Spleen (tissue), 11 donors: ENCODE results near the gene SPATA3. TPM values are rescaled to one million over a fixed set of nuclear protein-coding genes. Genes with fewer than 3 reads are reported as not detected.
"Not testable (repeated sequence)": the region's sequence is repeated elsewhere in the genome, so short reads cannot be mapped to it uniquely, and the experiment has no call there.

Source experiments
- DNase-seq: peaks from one replicate; pipeline ENCODE4 v3.0.0-alpha.2; 2020
- H3K27ac ChIP-seq, 8 donors: fragments of 200-600 bp; sonication (generic) in 7 of 8; 1 replicate in 4 of 8; 2 replicates in 4 of 8; pipeline versions ENCODE4 v1.5.0 to v1.8.0; 2016 to 2021; ENCODE audit warnings: inconsistent platforms in 4 of 8, mild to moderate bottlenecking in 4 of 8, moderate library complexity in 1 of 8
- H3K27me3 ChIP-seq, 7 donors: fragments of 200-600 bp; sonication (generic) in 6 of 7; replicated peaks in 1 of 7; 1 replicate in 4 of 7; 2 replicates in 3 of 7; pipeline versions ENCODE4 v1.5.0 to v1.8.0; 2016 to 2021; ENCODE audit warnings: inconsistent platforms in 3 of 7, mild to moderate bottlenecking in 1 of 7
- H3K36me3 ChIP-seq, 6 donors: fragments of 200-600 bp; sonication (generic) in 5 of 6; 1 replicate in 4 of 6; 2 replicates in 2 of 6; pipeline versions ENCODE4 v1.5.0 to v1.8.0; 2016 to 2021; ENCODE audit warnings: inconsistent platforms in 2 of 6
- H3K4me1 ChIP-seq, 6 donors: fragments of 200-600 bp; sonication (generic) in 5 of 6; 1 replicate in 3 of 6; 2 replicates in 3 of 6; pipeline versions ENCODE4 v1.5.0 to v1.8.0; 2016 to 2021; ENCODE audit warnings: inconsistent platforms in 3 of 6
- H3K4me3 ChIP-seq, 8 donors: fragments of 200-600 bp; sonication (generic) in 7 of 8; 1 replicate in 4 of 8; 2 replicates in 4 of 8; pipeline versions ENCODE4 v1.5.0 to v1.8.0; 2016 to 2021; ENCODE audit warnings: inconsistent platforms in 4 of 8, mild to moderate bottlenecking in 4 of 8, moderate library complexity in 2 of 8
- H3K9me3 ChIP-seq, 8 donors: fragments of 200-600 bp; sonication (generic) in 7 of 8; 1 replicate in 4 of 8; 2 replicates in 4 of 8; pipeline versions ENCODE4 v1.5.0 to v1.8.0; 2016 to 2021; ENCODE audit warnings: inconsistent platforms in 4 of 8
- POLR2A ChIP-seq, 3 donors: fragments of 450-650 bp; IDR thresholded peaks; one replicate each; pipeline ENCODE4 v1.5.1; 2017; ENCODE audit warnings: antibody characterized with exemption in 3 of 3, mild to moderate bottlenecking in 1 of 3
- POLR2AphosphoS5 ChIP-seq, 3 donors: sonication (generic); formaldehyde crosslinking; IDR thresholded peaks; one replicate each; pipeline ENCODE4 v1.5.1; 2017; ENCODE audit warnings: antibody characterized with exemption in 3 of 3
- WGBS, 5 donors: extraction: QIAGEN DNeasy Blood & Tissue Kit in 3 of 5; methylation state at CpG; one replicate each; pipeline versions ENCODE4 v1.1.5 to v1.1.7; 2013 to 2018; 5-methylcytosine and 5-hydroxymethylcytosine counted together
- intact Hi-C: fragments of 100-400 bp; cut with DNase I; formaldehyde crosslinking; loops from one replicate; pipeline ENCODE4 v1.15.0; 2023; ENCODE audit warnings: low total_unique reads
- polyA plus RNA-seq, 3 donors: library from polyadenylated mRNA; stranded (reverse); fragments of 200-250 nt; gene quantifications; one replicate each; pipeline ENCODE4 v1.2.1, GENCODE V29; 2013
- total RNA-seq, 7 donors: library from RNA; depleted of rRNA in 3 of 7; stranded (reverse); fragments of >200 nt in 3 of 7; fragmentation: NEBNext Ultra II Directional in 4 of 7; extraction: Animal tissue kit (Norgen Biotek cat#: 25700) in 4 of 7; gene quantifications; one replicate each; pipeline versions ENCODE4 v1.1.0 to v1.2.1, GENCODE V29; 2016 to 2021
- TF ChIP-seq, protein P1 (sequence below), 11 experiments: fragments of 200-600 bp in 7 of 11; fragments of 450-650 bp in 4 of 11; sonication (generic) in 4 of 11; IDR thresholded peaks in 8 of 11; conservative IDR thresholded peaks in 3 of 11; 1 replicate in 7 of 11; 2 replicates in 4 of 11; pipeline versions ENCODE4 v1.4.0 to v1.8.0; 2016 to 2021; ENCODE audit warnings: antibody characterized with exemption in 11 of 11, inconsistent platforms in 4 of 11, mild to moderate bottlenecking in 1 of 11
- donor health status: healthy with polysubstance abuse.
- donor health status: DM: no; HTN: no; CAD: no; lungs with moderate emphysema.
- donor health status: DM: no; HTN: no; CAD: no.
- donor health status: Bipolar disorder and iron deficiency.
- donor health status: healthy.
- donor health status: DM: no; HTN: no; CAD: no.
- donor health status: DM: yes; HTN: yes; CAD: no.

SPATA3 gene
- total and polyA plus RNA-seq, 10 donors = not detected

- Histone ChIP-seq H3K4me1 (peaks cover 0 to 20% (median 14%) of the 10 kb centered on the region in 6 donors), H3K27ac (no peak overlapping the region), H3K4me3 (no peak overlapping the region), H3K36me3 (no peaks in the 10 kb centered on the region), H3K9me3 (peaks cover 0 to 5% (median 0%) of the 10 kb centered on the region in 8 donors), H3K27me3 (peaks cover 0 to 51% (median 28%) of the 10 kb centered on the region in 7 donors)
- no peak for DNase-seq
- TF ChIP-seq POLR2AphosphoS5 (IDR thresholded peaks at IDR 0.05) (no peak), POLR2A (IDR thresholded peaks at IDR 0.05) (no peak)
- TF ChIP-seq, protein P1, sequence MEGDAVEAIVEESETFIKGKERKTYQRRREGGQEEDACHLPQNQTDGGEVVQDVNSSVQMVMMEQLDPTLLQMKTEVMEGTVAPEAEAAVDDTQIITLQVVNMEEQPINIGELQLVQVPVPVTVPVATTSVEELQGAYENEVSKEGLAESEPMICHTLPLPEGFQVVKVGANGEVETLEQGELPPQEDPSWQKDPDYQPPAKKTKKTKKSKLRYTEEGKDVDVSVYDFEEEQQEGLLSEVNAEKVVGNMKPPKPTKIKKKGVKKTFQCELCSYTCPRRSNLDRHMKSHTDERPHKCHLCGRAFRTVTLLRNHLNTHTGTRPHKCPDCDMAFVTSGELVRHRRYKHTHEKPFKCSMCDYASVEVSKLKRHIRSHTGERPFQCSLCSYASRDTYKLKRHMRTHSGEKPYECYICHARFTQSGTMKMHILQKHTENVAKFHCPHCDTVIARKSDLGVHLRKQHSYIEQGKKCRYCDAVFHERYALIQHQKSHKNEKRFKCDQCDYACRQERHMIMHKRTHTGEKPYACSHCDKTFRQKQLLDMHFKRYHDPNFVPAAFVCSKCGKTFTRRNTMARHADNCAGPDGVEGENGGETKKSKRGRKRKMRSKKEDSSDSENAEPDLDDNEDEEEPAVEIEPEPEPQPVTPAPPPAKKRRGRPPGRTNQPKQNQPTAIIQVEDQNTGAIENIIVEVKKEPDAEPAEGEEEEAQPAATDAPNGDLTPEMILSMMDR (IDR thresholded peaks at IDR 0.05 in 8 of 11, conservative IDR thresholded peaks at IDR 0.05 in 3 of 11) = no peak
- intact Hi-C loops = no loop called here
- WGBS, 5 donors = 67 to 90% (median 79%) methylated on average over 3 of the region's 3 CpGs
Measured at GRCh38 chr2:230961091-230961491, 34.8 kb upstream of the SPATA3 start.

GRCh38 chr2:230964136-230964730, 31.7 kb upstream of the SPATA3 start:
- no peak overlapping the region for H3K27ac ChIP-seq
- peaks cover 0 to 2% (median 0%) of the 10 kb centered on the region in 6 donors for H3K4me1 ChIP-seq
- H3K9me3 ChIP-seq = peaks cover 0 to 5% (median 0%) of the 10 kb centered on the region in 8 donors
- H3K4me3 ChIP-seq = no peak overlapping the region
- no peaks in the 10 kb centered on the region for H3K36me3 ChIP-seq
- peaks cover 0 to 20% (median 3%) of the 10 kb centered on the region in 7 donors for H3K27me3 ChIP-seq
- intact Hi-C loops = no loop called here
- no peak for DNase-seq
- 94 to 97% (median 96%) methylated on average over 33 to 36 of the region's 36 CpGs for WGBS, 5 donors
- no peak for TF ChIP-seq POLR2AphosphoS5 (IDR thresholded peaks at IDR 0.05)
- no peak for TF ChIP-seq POLR2A (IDR thresholded peaks at IDR 0.05)
- TF ChIP-seq, protein P1 (IDR thresholded peaks at IDR 0.05 in 8 of 11, conservative IDR thresholded peaks at IDR 0.05 in 3 of 11) = no peak

DNA sequence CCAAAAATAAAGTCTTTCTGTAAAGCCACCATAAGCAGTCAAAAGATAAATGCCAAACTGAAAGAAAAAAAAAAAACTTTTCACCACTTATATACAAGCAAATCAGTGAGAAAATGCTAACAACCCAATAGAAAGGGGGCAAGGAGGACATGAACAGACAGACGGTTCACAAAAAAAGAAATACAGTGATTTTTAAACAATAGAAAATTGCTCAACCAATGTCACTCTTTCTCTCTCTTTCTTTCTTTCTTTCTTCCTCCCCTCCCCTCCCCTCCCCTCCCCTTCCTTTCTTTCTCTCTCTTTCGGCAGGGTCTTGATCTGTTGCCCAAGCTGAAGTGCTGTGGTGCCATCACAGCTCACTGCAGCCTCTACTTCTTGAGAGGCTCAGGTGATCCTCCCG, 28.8 kb upstream of the SPATA3 start:
- Histone ChIP-seq H3K27ac (no peak overlapping the region), H3K27me3 (peaks cover 0 to under 1% (median 0%) of the 10 kb centered on the region in 7 donors), H3K36me3 (no peaks in the 10 kb centered on the region), H3K4me3 (no peak overlapping the region), H3K9me3 (peaks cover 0 to 5% (median 0%) of the 10 kb centered on the region in 8 donors), H3K4me1 (peaks cover 0 to 2% (median 0%) of the 10 kb centered on the region in 6 donors)
- no peak for TF ChIP-seq POLR2AphosphoS5 (IDR thresholded peaks at IDR 0.05)
- TF ChIP-seq, protein P1 (IDR thresholded peaks at IDR 0.05 in 8 of 11, conservative IDR thresholded peaks at IDR 0.05 in 3 of 11) = no peak
- no peak for TF ChIP-seq POLR2A (IDR thresholded peaks at IDR 0.05)
- DNase-seq = no peak
- WGBS, 5 donors = 77 to 97% (median 88%) methylated on average over 3 of the region's 3 CpGs
- intact Hi-C loops = no loop called here

GRCh38 chr2:230968314-230968713, 27.6 kb upstream of the SPATA3 start:
- H3K4me3 ChIP-seq, H3K27me3 ChIP-seq, intact Hi-C loops, H3K9me3 ChIP-seq, H3K4me1 ChIP-seq, H3K27ac ChIP-seq, DNase-seq, H3K36me3 ChIP-seq: not testable (repeated sequence)
- WGBS, 5 donors = 91 to 94% (median 93%) methylated on average over 5 to 6 of the region's 6 CpGs
